Uterus (tissue), 2 donors: ENCODE measurements around the gene BICDL1.

Experiments
- CTCF ChIP-seq, 4 experiments: fragments of 200-600 bp in 2 of 4; fragments of 450-650 bp in 2 of 4; sonication (generic) in 2 of 4; IDR thresholded peaks; one replicate each; pipeline ENCODE4 v1.5.1; 2016 to 2019; ENCODE audit warnings: antibody characterized with exemption in 4 of 4, mild to moderate bottlenecking in 2 of 4, moderate library complexity in 1 of 4
- POLR2A ChIP-seq, 2 donors: fragments of 450-650 bp; IDR thresholded peaks; one replicate each; pipeline ENCODE4 v1.6.1; 2016; ENCODE audit warnings: antibody characterized with exemption in 2 of 2, mild to moderate bottlenecking in 1 of 2, moderate library complexity in 1 of 2

- TF ChIP-seq POLR2A (IDR thresholded peaks at IDR 0.05), result no peak
- TF ChIP-seq CTCF (IDR thresholded peaks at IDR 0.05), result no peak
Measured at GRCh38 chr12:120076651-120077050, 87.6 kb downstream of the BICDL1 start.
